Stomach smooth muscle (tissue), 2 donors: Measurements from ENCODE around the gene RNF13.
"Not testable (repeated sequence)": the region's sequence is repeated elsewhere in the genome, so short reads cannot be mapped to it uniquely, and the experiment has no call there.

Source experiments
- H3K27ac ChIP-seq: one replicate; pipeline ENCODE4 v1.7.0; 2013; ENCODE audit warnings: mild to moderate bottlenecking, low read length, inconsistent platforms
- H3K27me3 ChIP-seq, 2 donors: one replicate each; pipeline ENCODE4 v1.7.0; 2013; ENCODE audit warnings: low read length in 2 of 2; ENCODE audit not compliant: insufficient read depth in 2 of 2, control insufficient read depth in 1 of 2
- H3K36me3 ChIP-seq, 2 donors: one replicate each; pipeline ENCODE4 v1.7.0; 2013; ENCODE audit warnings: low read length in 2 of 2; ENCODE audit not compliant: control insufficient read depth in 2 of 2, insufficient read depth in 2 of 2
- H3K4me1 ChIP-seq: one replicate; pipeline ENCODE4 v1.7.0; 2013; ENCODE audit warnings: low read length; ENCODE audit not compliant: control insufficient read depth, insufficient read depth
- H3K4me3 ChIP-seq, 2 donors: one replicate each; pipeline ENCODE4 v1.7.0; 2013; ENCODE audit warnings: low read length in 2 of 2
- H3K9ac ChIP-seq, 2 donors: one replicate each; pipeline ENCODE4 v1.7.0; 2013; ENCODE audit warnings: low read length in 2 of 2, mild to moderate bottlenecking in 1 of 2
- H3K9me3 ChIP-seq, 2 donors: one replicate each; pipeline ENCODE4 v1.7.0; 2013; ENCODE audit warnings: low read length in 2 of 2; ENCODE audit not compliant: control insufficient read depth in 2 of 2
- donor health status: healthy.
- donor health status: Pancreatic carcinoma.

The RNF13 gene

GRCh38 chr3:149816311-149816710 lies 3.3 kb downstream of the RNF13 start:
- peak overlapping the region; percentile 8 to 21 for H3K4me3 ChIP-seq
- no peak overlapping the region for H3K27ac ChIP-seq
- H3K9me3 ChIP-seq: no peaks in the 10 kb centered on the region

GRCh38 chr3:149816986-149817385 lies 4.0 kb downstream of the RNF13 start:
- Histone ChIP-seq H3K27ac (no peak overlapping the region), H3K4me1 (peaks cover 7% of the 10 kb centered on the region), H3K4me3 (no peak overlapping the region)

More at GRCh38 chr3:149816311-149816710, 3.3 kb downstream of the RNF13 start:
- Histone ChIP-seq H3K4me1 (peaks cover 7% of the 10 kb centered on the region), H3K36me3 (no peaks in the 10 kb centered on the region), H3K9ac (no peak overlapping the region), H3K27me3 (no peaks in the 10 kb centered on the region)

GRCh38 chr3:149819432-149819831 lies 6.4 kb downstream of the RNF13 start:
- no peak overlapping the region for H3K9ac ChIP-seq
- H3K27ac ChIP-seq: no peak overlapping the region
- H3K36me3 ChIP-seq: no peaks in the 10 kb centered on the region
- H3K9me3 ChIP-seq: no peaks in the 10 kb centered on the region
- H3K4me1 ChIP-seq: no peaks in the 10 kb centered on the region
- H3K27me3 ChIP-seq: no peaks in the 10 kb centered on the region
- H3K4me3 ChIP-seq: no peak overlapping the region

More at GRCh38 chr3:149816986-149817385, 4.0 kb downstream of the RNF13 start:
- Histone ChIP-seq H3K9ac (no peak overlapping the region), H3K27me3 (no peaks in the 10 kb centered on the region), H3K9me3 (no peaks in the 10 kb centered on the region), H3K36me3 (no peaks in the 10 kb centered on the region)

GRCh38 chr3:149820183-149820582 lies 7.2 kb downstream of the RNF13 start:
- Histone ChIP-seq H3K9me3 (no peaks in the 10 kb centered on the region), H3K9ac (no peak overlapping the region), H3K27ac (no peak overlapping the region), H3K4me3 (no peak overlapping the region), H3K4me1 (no peaks in the 10 kb centered on the region), H3K36me3 (no peaks in the 10 kb centered on the region), H3K27me3 (no peaks in the 10 kb centered on the region)

- Histone ChIP-seq H3K27ac (no peak overlapping the region), H3K4me3 (no peak overlapping the region), H3K27me3 (no peaks in the 10 kb centered on the region), H3K9ac (no peak overlapping the region), H3K9me3 (no peaks in the 10 kb centered on the region), H3K36me3 (no peaks in the 10 kb centered on the region), H3K4me1 (peaks cover 3% of the 10 kb centered on the region)
These were observed 13.6 kb downstream of the RNF13 start for GRCh38 chr3:149826636-149827035.

GRCh38 chr3:149828390-149828789 lies 15.4 kb downstream of the RNF13 start:
- H3K27ac ChIP-seq: no peak overlapping the region

GRCh38 chr3:149829631-149830030 lies 16.6 kb downstream of the RNF13 start:
- H3K4me1 ChIP-seq, H3K9me3 ChIP-seq, H3K9ac ChIP-seq, H3K36me3 ChIP-seq, H3K27ac ChIP-seq, H3K4me3 ChIP-seq, H3K27me3 ChIP-seq: not testable (repeated sequence)

More at GRCh38 chr3:149828390-149828789, 15.4 kb downstream of the RNF13 start:
- H3K9ac ChIP-seq: no peak overlapping the region
- no peaks in the 10 kb centered on the region for H3K9me3 ChIP-seq
- no peaks in the 10 kb centered on the region for H3K27me3 ChIP-seq
- H3K36me3 ChIP-seq: no peaks in the 10 kb centered on the region
- no peak overlapping the region for H3K4me3 ChIP-seq
- H3K4me1 ChIP-seq: peaks cover 3% of the 10 kb centered on the region

GRCh38 chr3:149830902-149831301 lies 17.9 kb downstream of the RNF13 start:
- no peak overlapping the region for H3K4me3 ChIP-seq
- no peak overlapping the region for H3K9ac ChIP-seq
- peaks cover 3% of the 10 kb centered on the region for H3K4me1 ChIP-seq
- no peaks in the 10 kb centered on the region for H3K9me3 ChIP-seq
- H3K27ac ChIP-seq: no peak overlapping the region
- H3K27me3 ChIP-seq: no peaks in the 10 kb centered on the region
- H3K36me3 ChIP-seq: no peaks in the 10 kb centered on the region

GRCh38 chr3:149831321-149831720 lies 18.3 kb downstream of the RNF13 start:
- Histone ChIP-seq H3K36me3 (no peaks in the 10 kb centered on the region), H3K4me1 (no peaks in the 10 kb centered on the region), H3K27me3 (no peaks in the 10 kb centered on the region), H3K4me3 (no peak overlapping the region), H3K9ac (no peak overlapping the region), H3K9me3 (no peaks in the 10 kb centered on the region), H3K27ac (no peak overlapping the region)

- Histone ChIP-seq H3K4me3 (no peak overlapping the region), H3K4me1 (no peaks in the 10 kb centered on the region), H3K27me3 (no peaks in the 10 kb centered on the region), H3K27ac (no peak overlapping the region), H3K9me3 (no peaks in the 10 kb centered on the region), H3K36me3 (no peaks in the 10 kb centered on the region), H3K9ac (no peak overlapping the region)
These were observed 19.1 kb downstream of the RNF13 start for GRCh38 chr3:149832086-149832485.

GRCh38 chr3:149833241-149833640 lies 20.2 kb downstream of the RNF13 start:
- no peaks in the 10 kb centered on the region for H3K9me3 ChIP-seq
- H3K27ac ChIP-seq: no peak overlapping the region
- no peaks in the 10 kb centered on the region for H3K4me1 ChIP-seq

More at GRCh38 chr3:149833241-149833640, 20.2 kb downstream of the RNF13 start:
- Histone ChIP-seq H3K36me3 (no peaks in the 10 kb centered on the region), H3K4me3 (no peak overlapping the region), H3K27me3 (no peaks in the 10 kb centered on the region), H3K9ac (no peak overlapping the region)
